Psoas muscle (tissue), 8 donors: ENCODE results near the gene CDV3. TPM values are rescaled to one million over a fixed set of nuclear protein-coding genes. Genes with fewer than 3 reads are reported as not detected.
A peak's percentile ranks its signal among the peaks of the same experiment; 100 is the strongest.

Experiments
- ATAC-seq, 4 donors: fragments of 200-7000 bp; cut with Tn5 transposase; one replicate each; pipeline ENCODE4 v1.9.1; 2020; ENCODE audit warnings: moderate library complexity in 3 of 4, mild to moderate bottlenecking in 2 of 4
- DNase-seq, 2 donors: peaks; one replicate each; pipeline ENCODE4 v3.0.0-alpha.2; 2020
- H3K27ac ChIP-seq: fragments of 200-600 bp; one replicate; pipeline ENCODE4 v1.8.0; 2022
- H3K27me3 ChIP-seq, 3 donors: fragments of 200-600 bp in 1 of 3; one replicate each; pipeline versions ENCODE4 v1.6.1 to v1.8.0; 2013 to 2022; ENCODE audit warnings: low read length in 2 of 3, mild to moderate bottlenecking in 2 of 3, moderate library complexity in 1 of 3; ENCODE audit not compliant: insufficient read depth in 3 of 3
- H3K36me3 ChIP-seq, 2 donors: fragments of 200-600 bp in 1 of 2; one replicate each; pipeline versions ENCODE4 v1.6.1 to v1.8.0; 2013 to 2022; ENCODE audit warnings: low read depth in 1 of 2, mild to moderate bottlenecking in 1 of 2, moderate library complexity in 1 of 2; ENCODE audit not compliant: insufficient read depth in 1 of 2
- H3K4me1 ChIP-seq: fragments of 200-600 bp; one replicate; pipeline ENCODE4 v1.8.0; 2022
- H3K4me3 ChIP-seq: fragments of 200-600 bp; one replicate; pipeline ENCODE4 v1.8.0; 2022; ENCODE audit warnings: mild to moderate bottlenecking
- H3K9me3 ChIP-seq: fragments of 200-600 bp; one replicate; pipeline ENCODE4 v1.8.0; 2022
- CTCF ChIP-seq: fragments of 200-600 bp; IDR thresholded peaks from one replicate; pipeline ENCODE4 v1.8.0; 2022; ENCODE audit warnings: antibody characterized with exemption
- WGBS, 3 donors: extraction: QIAGEN DNeasy Blood & Tissue Kit; methylation state at CpG; one replicate each; pipeline versions ENCODE4 v1.1.6 to v1.1.7; 2013; 5-methylcytosine and 5-hydroxymethylcytosine counted together
- intact Hi-C, 2 donors: fragments of 100-400 bp; cut with DNase I; formaldehyde crosslinking; loops; one replicate each; pipeline versions ENCODE4 v1.11.0 to v1.14.2; 2022
- polyA plus RNA-seq, 3 donors: library from polyadenylated mRNA; stranded (reverse); fragments of 200-250 nt; gene quantifications; one replicate each; pipeline ENCODE4 v1.2.3, GENCODE V29; 2013
- total RNA-seq, 4 donors: library from RNA; stranded (reverse); fragmentation: NEBNext Ultra II Directional in 2 of 4; extraction: Animal tissue kit (Norgen Biotek cat#: 25700) in 2 of 4; gene quantifications; one replicate each; pipeline versions ENCODE4 v1.2.1 to v1.2.4, GENCODE V29; 2021 to 2023
- donor health status: healthy with polysubstance abuse.
- donor health status: DM: no; HTN: no; CAD: no; lungs with moderate emphysema.
- donor health status: Bipolar disorder and iron deficiency.
- donor health status: healthy.
- donor health status: DM: yes; HTN: yes; CAD: no.
- donor health status: DM: no; HTN: no; CAD: no.
- donor health status: DM: no; HTN: no; CAD: no.
- donor health status: DM: yes; HTN: yes; CAD: no.

The CDV3 gene
- total and polyA plus RNA-seq, 7 donors = 175 to 444 (median 319) TPM

- peak overlapping the region; percentile 57 for H3K4me3 ChIP-seq
- H3K4me1 ChIP-seq = peaks cover 25% of the 10 kb centered on the region
- WGBS, 3 donors = 83 to 90% (median 89%) methylated on average over 19 of the region's 19 CpGs
- H3K27me3 ChIP-seq = no peaks in the 10 kb centered on the region
- H3K36me3 ChIP-seq = peaks cover 2 to 25% of the 10 kb centered on the region in 2 donors
- no peak for TF ChIP-seq CTCF
- ATAC-seq (no peak), DNase-seq (no peak)
- no peaks in the 10 kb centered on the region for H3K9me3 ChIP-seq
- intact Hi-C loops = loop anchor here (5.0 kb wide), 3 partner anchors 105 to 850 kb away; partner anchors contain the start of gene NPHP3 (in 1 of the 2)
- peak overlapping the region; percentile 91 for H3K27ac ChIP-seq
Measured at GRCh38 chr3:133572158-133573053, 1.1 kb upstream of the CDV3 start.

DNA sequence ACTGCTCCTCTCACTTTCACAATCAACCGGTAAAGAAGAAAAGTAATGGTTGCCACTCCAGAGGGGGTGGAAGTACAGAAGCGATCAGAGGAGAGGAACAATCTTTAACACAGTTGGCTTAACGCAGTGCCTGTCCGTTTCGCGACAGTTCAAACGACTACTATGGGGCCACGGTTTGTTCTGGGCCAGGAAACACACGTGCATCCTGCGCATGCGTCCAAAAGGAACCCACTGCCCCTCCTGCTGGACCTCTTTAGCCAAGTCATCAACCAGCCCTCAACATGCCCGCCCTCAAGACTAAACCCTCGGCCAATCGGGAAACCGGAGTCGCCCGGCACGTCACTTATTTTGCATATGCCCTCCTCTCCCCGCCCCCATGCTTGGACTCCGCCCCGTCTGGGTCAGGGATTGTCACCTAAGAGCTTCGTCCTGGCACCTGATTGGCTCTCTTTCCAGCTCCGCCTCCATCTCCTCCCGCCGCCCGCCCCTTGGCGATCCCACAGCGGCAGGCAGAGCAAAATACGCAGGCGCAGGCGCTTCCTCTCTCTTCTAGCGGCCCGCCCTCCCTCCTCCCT lies 345 bp upstream of the CDV3 start:
- peak; percentile 91 to 94 (median 92) for ATAC-seq
- peak overlapping the region; percentile 93 for H3K4me3 ChIP-seq
- TF ChIP-seq CTCF = no peak
- no peaks in the 10 kb centered on the region for H3K9me3 ChIP-seq
- 0% methylated on average over 32 to 33 of the region's 33 CpGs for WGBS, 3 donors
- peaks cover 31% of the 10 kb centered on the region for H3K4me1 ChIP-seq
- peaks cover 2 to 32% of the 10 kb centered on the region in 2 donors for H3K36me3 ChIP-seq
- intact Hi-C loops = loop anchor here (5.0 kb wide), 3 partner anchors 106 to 851 kb away; partner anchors contain the start of gene NPHP3 (in 1 of the 2)
- H3K27ac ChIP-seq = peak overlapping the region; percentile 99
- H3K27me3 ChIP-seq = no peaks in the 10 kb centered on the region
- DNase-seq = peak; percentile 100

DNA sequence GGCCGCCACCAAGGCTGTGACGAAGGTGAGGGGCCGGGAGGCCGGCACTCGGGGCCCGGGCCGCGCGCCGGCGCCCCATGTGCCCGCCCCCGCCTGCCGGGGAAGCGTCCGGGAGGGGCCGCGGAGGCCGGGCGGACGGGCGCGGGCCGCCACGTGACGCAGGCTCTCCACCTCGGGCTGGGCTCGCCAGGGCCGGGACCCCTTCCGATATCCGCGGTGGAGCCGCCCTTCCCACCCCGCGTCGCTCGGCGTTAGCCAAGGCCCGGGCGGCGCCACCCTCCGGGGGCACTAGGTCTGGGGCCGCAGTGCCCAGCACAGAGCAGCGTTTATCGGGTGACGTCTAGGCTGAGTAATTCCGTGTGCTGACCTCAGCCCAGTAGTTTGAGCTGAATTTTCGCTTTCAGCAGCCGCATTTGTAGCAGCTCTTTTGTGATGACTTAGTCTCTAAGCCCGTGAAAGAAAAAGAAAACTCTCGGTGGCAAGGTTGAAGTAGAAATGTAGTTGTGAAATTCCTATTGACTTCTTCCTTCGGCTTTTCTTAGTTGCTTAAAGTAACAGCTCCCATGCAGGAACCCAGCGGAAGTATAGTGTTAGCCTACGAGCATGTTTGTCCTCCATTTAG lies 885 bp downstream of the CDV3 start:
- 0 to 1% (median 0%) methylated on average over 37 to 54 of the region's 54 CpGs for WGBS, 3 donors
- intact Hi-C loops = loop anchor here (2.0 to 5.0 kb wide), 4 partner anchors 107 to 852 kb away; partner anchors contain the start of gene NPHP3 (in 2 of the 2)
- TF ChIP-seq CTCF = no peak
- Histone ChIP-seq H3K27ac (peak overlapping the region; percentile 99), H3K36me3 (peaks cover 5 to 45% of the 10 kb centered on the region in 2 donors), H3K27me3 (no peaks in the 10 kb centered on the region), H3K9me3 (no peaks in the 10 kb centered on the region), H3K4me3 (peak overlapping the region; percentile 93), H3K4me1 (peaks cover 44% of the 10 kb centered on the region)
- DNase-seq = peak; percentile 78 to 89
- peak; percentile 41 to 53 (median 50) for ATAC-seq

DNA sequence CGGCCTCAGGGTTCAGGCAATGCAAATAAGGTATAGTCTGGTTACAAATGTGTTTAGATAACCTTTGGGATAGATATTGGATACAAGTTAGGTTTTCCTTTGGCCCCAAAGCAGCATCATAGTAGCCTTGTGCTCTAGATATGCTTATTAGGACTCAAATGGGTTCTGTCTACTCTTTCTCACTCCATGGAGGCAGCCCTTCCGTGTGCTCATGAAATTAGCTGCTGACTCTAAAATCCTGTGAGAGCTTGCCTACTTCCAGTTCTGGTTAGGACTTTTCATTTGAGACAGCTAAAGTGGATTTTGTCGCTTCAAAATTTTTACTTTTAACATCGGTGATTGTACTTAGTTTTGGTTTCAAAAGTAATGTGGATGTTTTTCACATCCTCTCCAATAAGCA lies 1.6 kb downstream of the CDV3 start:
- Histone ChIP-seq H3K9me3 (no peaks in the 10 kb centered on the region), H3K4me1 (peaks cover 45% of the 10 kb centered on the region), H3K27ac (peak overlapping the region; percentile 99), H3K36me3 (peaks cover 5 to 52% of the 10 kb centered on the region in 2 donors), H3K27me3 (no peaks in the 10 kb centered on the region), H3K4me3 (peak overlapping the region; percentile 93)
- WGBS, 3 donors = 40 to 46% (median 40%) methylated on average over 4 of the region's 4 CpGs
- TF ChIP-seq CTCF = no peak
- ATAC-seq = no peak
- no peak for DNase-seq
- intact Hi-C loops = loop anchor here in 1 of 2 donors (2.0 kb wide), 1 partner anchor 852 kb away; the partner anchor contains the start of gene NPHP3
